GM18526 (cell line): ENCODE results near the gene CEMIP.

ENCODE experiments used
- POLR2A ChIP-seq: IDR thresholded peaks from 3 replicates; pipeline ENCODE4 v1.6.1; 2011; ENCODE audit not compliant: insufficient read length; ENCODE audit errors: extremely low read depth

The CEMIP gene

DNA sequence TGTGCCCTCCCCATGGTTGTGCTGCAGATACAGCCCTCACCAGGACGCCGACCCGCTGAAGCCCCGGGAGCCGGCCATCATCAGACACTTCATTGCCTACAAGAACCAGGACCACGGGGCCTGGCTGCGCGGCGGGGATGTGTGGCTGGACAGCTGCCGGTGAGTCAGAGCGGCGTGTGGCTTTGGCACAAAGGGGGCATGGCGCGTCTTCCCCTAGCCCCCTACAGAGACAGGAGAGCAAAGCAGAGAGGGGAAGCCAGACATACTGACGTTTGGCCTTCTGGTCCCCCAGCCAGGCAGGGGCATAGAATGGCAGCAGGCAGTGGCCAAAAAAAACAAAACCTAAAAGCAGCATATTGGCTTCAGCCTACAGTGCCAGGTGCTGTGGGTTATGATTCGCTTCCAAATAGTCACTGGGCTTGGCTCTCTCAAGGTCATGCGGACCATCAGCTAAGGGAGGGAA, 146.5 kb downstream of the CEMIP start:
- TF ChIP-seq POLR2A: no peak

DNA sequence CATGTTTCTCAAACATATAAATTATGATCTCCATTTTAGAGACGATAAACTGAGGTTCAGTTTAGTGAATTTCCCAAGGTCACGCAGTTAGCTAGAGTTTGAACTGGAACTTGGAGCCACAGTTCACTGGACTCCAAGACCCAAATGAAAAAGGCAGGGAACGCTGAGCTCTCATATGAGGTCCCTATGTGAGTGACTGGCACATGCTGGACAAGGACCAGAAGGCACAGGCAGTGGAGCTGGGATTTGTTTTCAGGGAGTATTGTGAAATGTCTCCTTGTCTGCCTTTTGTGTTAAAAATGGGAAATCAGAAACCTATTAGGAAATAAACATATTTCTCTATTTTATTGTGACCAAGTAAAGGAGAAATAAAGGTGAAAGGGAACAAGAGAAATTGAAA, 147.0 kb downstream of the CEMIP start:
- no peak for TF ChIP-seq POLR2A

DNA sequence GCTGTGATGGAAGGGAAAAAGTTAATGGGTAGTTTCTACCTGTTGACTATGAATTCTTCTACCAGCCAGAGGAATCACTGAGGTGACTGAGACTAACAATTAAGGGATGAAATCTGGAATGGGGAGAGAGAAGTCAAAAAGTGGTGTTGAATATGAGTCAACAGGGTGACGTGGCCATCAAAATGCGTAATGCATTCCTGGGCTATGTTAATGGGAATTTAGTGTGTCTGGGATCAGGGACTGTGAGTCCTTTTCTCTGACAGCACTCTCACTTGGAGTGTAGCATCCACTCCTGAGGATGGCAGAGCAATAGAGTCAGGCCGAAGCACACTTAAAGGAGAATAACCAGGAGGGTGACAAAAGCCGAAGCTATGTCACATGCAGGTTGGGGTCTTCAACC, 150.1 kb downstream of the CEMIP start:
- TF ChIP-seq POLR2A: no peak

DNA sequence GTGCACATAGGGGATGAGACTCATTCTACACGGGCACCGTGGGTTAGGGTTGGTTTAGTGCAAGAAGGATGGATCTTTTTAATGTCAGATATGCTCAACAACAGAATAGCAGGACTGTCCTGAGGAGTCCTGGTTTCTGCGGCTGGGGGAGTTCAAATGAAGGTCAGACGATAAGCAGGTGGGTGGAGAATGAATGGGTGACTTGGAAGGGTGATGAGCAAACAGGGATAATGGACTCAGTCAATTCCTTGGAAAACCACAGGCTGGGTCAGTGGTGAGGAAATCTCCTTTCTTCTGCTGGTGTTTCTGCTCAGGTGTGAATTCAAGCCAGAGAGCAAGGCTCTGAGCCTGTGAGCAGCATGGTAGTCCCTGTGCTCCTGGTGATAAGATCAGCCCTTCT, 150.5 kb downstream of the CEMIP start:
- TF ChIP-seq POLR2A: no peak

DNA sequence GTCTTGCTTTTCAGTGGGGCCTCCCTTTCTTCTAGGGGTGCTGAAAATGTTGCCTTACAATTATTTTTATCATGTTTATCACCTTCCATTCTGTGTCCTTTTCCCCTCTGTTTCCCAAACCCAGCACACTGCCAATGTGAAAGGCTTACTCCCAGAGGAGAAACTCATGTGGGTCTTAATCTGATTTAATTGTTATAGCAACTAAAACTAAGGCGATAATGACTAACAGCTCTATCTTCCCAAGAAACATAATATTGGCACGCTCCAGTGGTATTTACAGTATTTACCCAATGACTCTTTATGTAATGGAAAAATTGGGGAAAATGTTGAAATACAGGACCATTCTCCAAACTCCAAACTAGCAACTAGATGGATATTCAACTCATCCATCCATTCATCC, 152.0 kb downstream of the CEMIP start:
- TF ChIP-seq POLR2A: no peak

DNA sequence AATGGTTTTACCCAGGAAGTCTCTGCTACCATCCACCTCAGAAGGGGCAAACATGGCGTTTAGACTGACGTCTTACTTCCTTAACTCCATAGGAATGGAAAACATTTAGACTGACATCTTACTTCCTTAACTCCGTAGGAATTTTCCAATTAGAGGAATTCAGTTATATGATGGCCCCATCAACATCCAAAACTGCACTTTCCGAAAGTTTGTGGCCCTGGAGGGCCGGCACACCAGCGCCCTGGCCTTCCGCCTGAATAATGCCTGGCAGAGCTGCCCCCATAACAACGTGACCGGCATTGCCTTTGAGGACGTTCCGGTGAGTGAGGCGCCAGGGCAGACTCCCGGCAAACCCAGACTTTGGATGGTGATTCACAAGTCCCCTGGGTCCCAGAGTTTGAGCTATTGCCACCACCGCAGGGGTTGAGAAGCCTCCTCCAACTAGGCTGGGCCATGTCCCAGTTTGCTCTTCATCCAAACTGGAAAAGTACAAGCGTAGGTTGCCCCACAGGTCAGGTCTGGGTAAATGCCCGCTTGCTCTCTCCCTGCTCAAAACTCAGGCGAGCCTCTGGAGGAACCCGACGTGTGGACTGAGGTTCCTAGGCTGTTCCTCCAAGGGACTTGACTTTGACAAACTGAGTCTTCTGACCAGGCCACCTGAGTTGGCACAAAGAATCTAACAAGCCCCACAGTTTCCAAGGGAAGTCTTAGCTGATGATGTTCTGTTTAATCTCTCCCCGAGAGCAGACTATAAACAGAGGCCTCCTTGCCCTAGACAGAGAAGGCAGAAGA, 152.7 kb downstream of the CEMIP start:
- TF ChIP-seq POLR2A: no peak

DNA sequence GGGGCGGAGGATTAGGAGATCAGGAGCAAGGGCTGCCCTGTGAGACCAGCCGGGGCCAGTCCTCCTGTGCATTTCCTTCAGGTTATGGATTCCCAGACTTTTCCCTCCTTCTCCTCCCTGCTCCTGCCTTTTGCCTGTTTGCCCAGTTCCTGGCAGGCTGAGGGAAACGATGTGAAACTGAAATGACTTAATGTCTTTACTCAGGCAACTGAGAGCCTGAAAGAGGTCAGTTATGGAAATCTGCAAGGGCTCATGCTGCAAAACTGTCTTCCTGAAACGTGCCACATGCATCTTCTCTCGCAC, 153.3 kb downstream of the CEMIP start:
- TF ChIP-seq POLR2A: no peak

DNA sequence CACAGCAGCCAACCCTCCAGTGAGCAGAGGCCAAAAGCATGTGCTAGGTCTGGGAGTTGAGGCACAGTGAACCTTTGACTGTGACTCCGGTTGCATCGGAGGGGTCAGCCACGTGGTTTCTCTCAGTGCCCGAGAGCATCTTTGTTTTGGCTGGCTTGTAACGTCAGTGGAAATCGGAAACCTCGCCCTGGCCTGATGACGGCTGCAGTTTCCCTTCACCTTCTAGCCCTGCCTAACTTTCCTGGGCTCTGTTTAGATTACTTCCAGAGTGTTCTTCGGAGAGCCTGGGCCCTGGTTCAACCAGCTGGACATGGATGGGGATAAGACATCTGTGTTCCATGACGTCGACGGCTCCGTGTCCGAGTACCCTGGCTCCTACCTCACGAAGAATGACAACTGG, 153.8 kb downstream of the CEMIP start:
- TF ChIP-seq POLR2A: no peak

DNA sequence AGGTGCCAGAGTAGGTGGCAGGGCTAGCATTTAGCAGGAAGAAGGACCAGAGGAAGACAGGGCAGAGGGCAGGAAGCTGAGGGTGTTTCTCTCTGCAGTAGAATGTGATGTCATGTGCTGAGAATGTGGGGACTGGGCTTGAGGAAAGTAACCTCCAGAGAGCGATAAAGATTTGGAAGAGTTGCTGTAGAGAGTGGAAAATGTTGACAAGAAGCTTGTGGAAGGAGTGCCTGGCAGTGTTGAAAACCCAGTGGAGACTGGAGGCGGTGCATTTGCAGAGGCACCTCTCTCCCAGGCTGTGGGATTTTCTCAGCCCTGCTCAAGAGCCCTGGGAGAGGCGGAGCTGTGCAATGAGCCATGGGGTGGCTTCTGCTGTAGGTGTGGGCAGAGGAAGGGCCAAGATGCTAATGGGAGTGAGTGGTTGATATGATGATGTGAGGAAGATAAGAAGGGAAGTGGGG, 155.6 kb downstream of the CEMIP start:
- TF ChIP-seq POLR2A: no peak

DNA sequence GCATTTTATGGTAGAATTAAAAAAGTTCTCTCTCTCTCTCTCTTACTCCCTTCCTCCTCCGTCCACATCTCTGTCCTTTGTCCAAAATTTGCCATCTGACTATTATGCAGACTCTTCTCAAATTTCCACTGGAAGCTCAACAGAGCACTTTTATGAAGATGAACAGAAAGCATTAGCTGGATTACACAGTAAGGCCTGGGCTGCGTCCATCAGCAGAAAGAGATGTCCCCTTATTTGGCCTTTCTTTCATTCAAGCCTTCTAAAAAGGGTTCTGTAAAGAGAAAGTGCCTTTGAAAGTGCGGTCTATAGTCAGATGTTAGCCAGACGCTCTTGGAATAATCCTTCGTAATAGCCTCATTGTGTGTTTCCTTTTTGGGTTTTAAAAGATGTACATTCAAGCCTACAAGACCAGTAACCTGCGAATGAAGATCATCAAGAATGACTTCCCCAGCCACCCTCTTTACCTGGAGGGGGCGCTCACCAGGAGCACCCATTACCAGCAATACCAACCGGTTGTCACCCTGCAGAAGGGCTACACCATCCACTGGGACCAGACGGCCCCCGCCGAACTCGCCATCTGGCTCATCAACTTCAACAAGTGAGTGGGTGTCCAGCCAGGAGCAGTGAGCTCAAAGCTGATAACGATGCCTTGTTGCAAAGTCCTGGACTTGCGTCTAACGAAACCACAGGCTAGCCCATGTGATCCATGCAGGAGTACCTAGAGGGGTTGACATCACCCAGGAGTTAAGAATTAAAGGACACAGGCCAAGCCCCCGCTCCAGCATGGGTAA, 157.3 kb downstream of the CEMIP start:
- TF ChIP-seq POLR2A: no peak

DNA sequence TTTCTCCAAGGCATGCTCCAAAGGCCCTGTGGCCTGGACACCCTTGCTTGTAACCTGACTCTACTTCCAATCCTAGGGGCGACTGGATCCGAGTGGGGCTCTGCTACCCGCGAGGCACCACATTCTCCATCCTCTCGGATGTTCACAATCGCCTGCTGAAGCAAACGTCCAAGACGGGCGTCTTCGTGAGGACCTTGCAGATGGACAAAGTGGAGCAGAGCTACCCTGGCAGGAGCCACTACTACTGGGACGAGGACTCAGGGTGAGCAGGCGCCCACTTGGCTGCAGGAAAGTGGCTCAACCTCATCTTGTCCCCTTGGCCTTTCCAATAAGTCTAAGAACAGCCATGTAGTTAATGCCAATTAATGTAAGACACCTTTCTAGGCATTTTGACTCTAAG, 158.5 kb downstream of the CEMIP start:
- no peak for TF ChIP-seq POLR2A

DNA sequence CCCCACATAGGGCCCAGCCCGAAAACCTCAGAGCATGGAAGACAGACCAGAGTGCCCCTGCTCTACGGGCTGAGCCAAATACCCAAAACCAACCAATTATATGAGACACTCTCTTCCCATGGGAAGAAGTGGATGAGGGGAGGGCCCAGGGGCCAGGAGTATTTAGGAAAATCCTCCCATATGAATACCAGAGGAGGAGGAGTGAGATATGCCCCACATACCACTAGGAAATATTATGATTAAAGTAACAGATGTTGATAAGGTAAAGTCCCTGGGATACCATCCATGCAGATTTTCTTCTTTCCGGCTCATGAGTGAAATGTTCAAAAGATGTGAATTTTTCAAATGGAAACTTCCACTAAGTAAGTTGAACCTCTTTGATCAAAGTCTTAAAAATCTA, 160.0 kb downstream of the CEMIP start:
- TF ChIP-seq POLR2A: no peak

DNA sequence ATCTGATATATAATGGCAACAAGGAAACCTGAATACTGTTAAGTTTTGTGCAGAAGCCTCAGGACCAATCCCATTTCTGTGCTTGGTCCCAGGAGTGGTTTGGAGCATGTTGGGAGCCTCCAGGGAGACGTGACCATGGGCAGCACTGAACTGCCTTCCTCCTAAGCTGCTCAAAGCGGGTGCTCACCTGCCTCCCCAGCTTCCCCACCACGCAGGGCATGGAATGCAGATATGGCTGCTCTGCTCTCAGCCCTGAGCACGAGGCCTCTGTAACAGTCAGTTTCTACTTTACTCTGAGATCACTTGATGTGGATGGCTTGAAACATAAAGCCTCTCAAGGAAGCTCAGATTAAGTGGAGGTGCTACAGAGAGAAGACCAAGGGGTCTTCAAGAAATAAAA, 161.2 kb downstream of the CEMIP start:
- TF ChIP-seq POLR2A: no peak

DNA sequence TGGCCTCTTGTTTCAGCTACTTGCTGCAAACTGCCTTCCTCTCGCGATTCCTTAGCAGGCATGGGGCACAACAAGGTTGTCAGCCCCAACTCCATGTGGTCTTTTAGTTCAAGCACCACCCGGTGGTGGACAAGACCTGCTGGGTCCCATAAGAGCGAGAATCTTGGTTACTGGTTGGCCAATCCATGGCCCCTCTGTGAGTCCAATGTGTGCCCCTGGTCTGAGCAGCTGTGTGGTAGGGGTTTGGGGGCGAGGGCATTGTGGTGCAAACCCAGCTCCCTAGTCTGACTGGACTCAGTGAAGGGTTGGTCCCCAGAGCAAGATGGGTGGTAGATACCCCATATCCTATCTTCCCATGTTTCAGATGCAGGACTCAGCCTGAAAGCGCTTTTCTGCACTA, 161.7 kb downstream of the CEMIP start:
- no peak for TF ChIP-seq POLR2A

DNA sequence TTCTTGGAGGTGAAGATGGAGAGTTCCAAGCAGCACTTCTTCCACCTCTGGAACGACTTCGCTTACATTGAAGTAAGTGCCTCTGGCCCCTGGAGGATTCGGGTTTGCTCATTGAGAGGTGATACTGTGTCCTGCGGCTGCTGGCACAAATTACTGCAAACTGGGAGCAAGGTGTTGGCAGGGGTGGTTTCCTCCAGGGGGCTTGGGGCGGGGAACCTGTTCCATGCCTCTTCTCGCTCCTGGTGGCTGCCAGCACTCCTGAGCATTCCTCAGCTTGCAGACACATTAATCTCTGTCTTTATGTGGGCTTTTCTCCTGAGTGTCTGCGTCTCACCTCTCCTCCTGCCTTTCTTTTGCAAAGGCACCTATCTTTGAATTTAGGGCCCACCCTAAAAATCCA, 163.1 kb downstream of the CEMIP start:
- TF ChIP-seq POLR2A: no peak

DNA sequence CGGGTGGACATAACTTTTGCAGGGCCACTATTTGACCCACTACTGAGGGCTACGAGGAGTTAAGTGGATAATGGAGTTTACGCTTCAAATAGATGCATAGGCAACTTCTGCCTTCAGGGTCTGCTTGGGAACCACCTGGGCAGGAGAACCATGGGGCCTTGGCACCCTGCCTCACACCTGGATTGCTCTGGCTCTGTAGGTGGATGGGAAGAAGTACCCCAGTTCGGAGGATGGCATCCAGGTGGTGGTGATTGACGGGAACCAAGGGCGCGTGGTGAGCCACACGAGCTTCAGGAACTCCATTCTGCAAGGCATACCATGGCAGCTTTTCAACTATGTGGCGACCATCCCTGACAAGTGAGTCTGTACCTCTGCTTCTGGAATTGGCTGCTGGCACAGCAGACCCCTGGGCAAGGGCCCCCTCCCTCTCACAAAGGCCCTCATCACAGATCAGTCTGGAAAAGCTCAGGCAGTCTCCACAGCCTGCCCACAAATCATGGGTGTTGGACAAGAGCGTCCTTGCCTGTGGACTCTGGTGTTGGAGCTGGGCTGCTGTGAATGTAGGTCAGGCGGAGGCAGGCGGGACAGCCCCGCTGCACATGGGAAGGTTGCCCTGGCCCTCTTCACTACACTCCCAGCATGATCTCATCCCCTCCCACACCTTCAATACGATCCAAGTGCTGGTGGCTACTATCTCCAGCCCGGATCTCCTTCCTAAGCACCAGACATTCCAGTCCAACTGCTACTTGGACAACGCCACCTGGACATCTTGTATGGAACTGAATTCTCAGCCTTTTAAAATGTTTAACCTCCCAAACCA, 163.8 kb downstream of the CEMIP start:
- TF ChIP-seq POLR2A: no peak
